ENCODE data around the gene TBL1XR1. TPM values are rescaled to one million over a fixed set of nuclear protein-coding genes. Genes with fewer than 3 reads are reported as not detected.

Gene TBL1XR1
- total RNA-seq, 1 experiment from 2014 or later = 175 TPM

DNA sequence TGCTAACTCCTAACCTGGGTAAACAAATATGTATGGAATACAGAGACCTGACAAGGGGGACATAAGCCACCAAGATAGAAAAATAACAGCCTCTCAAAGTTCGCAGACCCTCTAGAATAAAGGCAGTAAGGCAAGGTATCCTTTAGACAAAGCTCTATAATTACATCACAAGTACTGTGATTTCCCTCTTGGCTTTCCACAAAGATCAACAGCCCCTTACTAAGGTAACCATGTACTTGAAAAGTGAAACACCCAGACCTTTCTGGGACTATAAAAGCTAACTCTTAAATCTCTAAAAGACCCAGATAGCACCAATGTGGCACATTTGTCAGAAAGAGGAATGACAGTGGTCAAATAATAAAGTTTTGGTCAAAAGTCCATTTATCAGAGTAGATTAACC lies 51.9 kb downstream of the TBL1XR1 start:
- Histone ChIP-seq H3K27me3 (ENCODE audit: insufficient read depth, low read length) (no peaks in the 10 kb centered on the region), H3T11ph (ENCODE audit: low read length) (no peak overlapping the region), H3K9me3 (ENCODE audit: control insufficient read depth, low read depth, low read length) (no peaks in the 10 kb centered on the region), H3K4me2 (ENCODE audit: insufficient read depth, insufficient read length, low read length) (no peak overlapping the region), H2BK20ac (ENCODE audit: low read depth, low read length, poor library complexity, severe bottlenecking) (no peak overlapping the region), H3K79me2 (ENCODE audit: insufficient read depth, low read length) (peaks cover 63% of the 10 kb centered on the region), H2AFZ (ENCODE audit: low read length) (no peak overlapping the region), H3K4me1 (ENCODE audit: insufficient read depth, low read length) (peaks cover 6% of the 10 kb centered on the region), H4K5ac (ENCODE audit: insufficient read length, low read depth, low read length) (no peak overlapping the region), H2BK15ac (ENCODE audit: low read depth, low read length) (no peak overlapping the region), H2BK12ac (ENCODE audit: insufficient read length, low read depth, low read length) (no peak overlapping the region), H3K4ac (ENCODE audit: low read depth, low read length) (no peak overlapping the region), H3K23me2 (ENCODE audit: insufficient read length, low read depth, low read length, poor library complexity, severe bottlenecking) (no peaks in the 10 kb centered on the region), H3K9ac (ENCODE audit: extremely low read depth, insufficient read length, low read length) (no peak overlapping the region), H2BK5ac (ENCODE audit: insufficient read length, low read length) (no peak overlapping the region), H4K91ac (ENCODE audit: insufficient read length, low read depth, low read length) (no peak overlapping the region), H3K23ac (ENCODE audit: insufficient read length, low read depth, low read length) (no peak overlapping the region), H3K18ac (ENCODE audit: insufficient read length, low read depth, low read length) (no peak overlapping the region), H3K14ac (ENCODE audit: insufficient read depth, low read length) (no peak overlapping the region), H4K8ac (replicated peaks; ENCODE audit: insufficient read length, low read depth, low read length) (no peak overlapping the region), H3K27ac (ENCODE audit: insufficient read length, low read depth, low read length) (no peak overlapping the region), H2BK120ac (ENCODE audit: low read depth, low read length, poor library complexity, severe bottlenecking) (no peak overlapping the region), H3K79me1 (ENCODE audit: insufficient read depth, low read depth, low read length, poor library complexity, severe bottlenecking) (peaks cover 3% of the 10 kb centered on the region), H4K20me1 (ENCODE audit: control insufficient read depth, insufficient read depth, insufficient read length) (no peaks in the 10 kb centered on the region), H3K56ac (ENCODE audit: insufficient read length, low read depth, low read length) (no peak overlapping the region), H2AK5ac (ENCODE audit: insufficient read length, low read length) (no peak overlapping the region)
- peak overlapping the region in 1 of 3 experiments; percentile 65; a peak in 2 of 7 replicates for H3K27ac Mint-ChIP-seq
- peaks cover 0 to 2% (median under 1%) of the 10 kb centered on the region in 3 experiments; a peak in 4 of 7 replicates for H3K36me3 Mint-ChIP-seq (ENCODE audit: insufficient read depth in 1 of 3, low read depth in 3 of 3)
- no CpG with 5 or more reads among the region's 1 CpG for WGBS (ENCODE audit: extremely low coverage, insufficient read length, low lambda C conversion rate)
- H3K4me1 Mint-ChIP-seq = peaks cover 39 to 55% of the 10 kb centered on the region in 2 experiments
- H3K27me3 Mint-ChIP-seq (ENCODE audit: low read depth) = no peaks in the 10 kb centered on the region
- DNase-seq = no peak
- TF ChIP-seq CTCF (conservative IDR thresholded peaks at IDR 0.05) = no peak
- no peaks in the 10 kb centered on the region; a peak in 1 of 5 replicates for H3K9me3 Mint-ChIP-seq
- no peak overlapping the region for H3K4me3 Mint-ChIP-seq

Data from H9 (cell line).